NCI-H1092 (cell line): ENCODE data around the gene NTSR1.

Experiments
- DNase-seq: peaks from one replicate; lab custom pipeline; 2025; lab: John Stamatoyannopoulos, UW

NTSR1 gene

GRCh38 chr20:62787321-62787720 lies 78.7 kb downstream of the NTSR1 start:
- DNase-seq, result no peak

- DNase-seq, result no peak
Observed at GRCh38 chr20:62787866-62788265, 79.2 kb downstream of the NTSR1 start.

GRCh38 chr20:62788607-62789006 lies 80.0 kb downstream of the NTSR1 start:
- DNase-seq, result no peak

GRCh38 chr20:62790075-62790474 lies 81.4 kb downstream of the NTSR1 start:
- DNase-seq, result no peak

- DNase-seq, result peak; percentile 85
Observed at GRCh38 chr20:62791301-62792181, 82.9 kb downstream of the NTSR1 start.

GRCh38 chr20:62792182-62792939 lies 83.7 kb downstream of the NTSR1 start:
- no peak for DNase-seq

- DNase-seq, result no peak
Observed at GRCh38 chr20:62792940-62793756, 84.5 kb downstream of the NTSR1 start.

GRCh38 chr20:62793757-62794006 lies 85.0 kb downstream of the NTSR1 start:
- no peak for DNase-seq

- DNase-seq, result peak; percentile 91
Observed at GRCh38 chr20:62794007-62794724, 85.5 kb downstream of the NTSR1 start.

- DNase-seq, result peak; percentile 62
Observed at GRCh38 chr20:62795023-62795761, 86.6 kb downstream of the NTSR1 start.

GRCh38 chr20:62796699-62797491 lies 88.3 kb downstream of the NTSR1 start:
- DNase-seq, result no peak

GRCh38 chr20:62797671-62798532 lies 89.3 kb downstream of the NTSR1 start:
- DNase-seq, result no peak

- DNase-seq, result no peak
Observed at GRCh38 chr20:62799036-62799435, 90.4 kb downstream of the NTSR1 start.

GRCh38 chr20:62799459-62799858 lies 90.8 kb downstream of the NTSR1 start:
- DNase-seq, result no peak

- no peak for DNase-seq
Observed at GRCh38 chr20:62799873-62800272, 91.2 kb downstream of the NTSR1 start.

- DNase-seq, result no peak
Observed at GRCh38 chr20:62800314-62801259, 92.0 kb downstream of the NTSR1 start.

- no peak for DNase-seq
Observed at GRCh38 chr20:62801284-62802010, 92.8 kb downstream of the NTSR1 start.
